CD4-positive, alpha-beta T cell treated with Interleukin-2 at 100 ng/mL for 4 hours (primary cell): ENCODE measurements around the gene LSM2.

Experiments used
- DNase-seq: peaks from one replicate; pipeline ENCODE4 v3.0.0-alpha.2; 2020; ENCODE audit warnings: low spot score

Gene LSM2

DNA sequence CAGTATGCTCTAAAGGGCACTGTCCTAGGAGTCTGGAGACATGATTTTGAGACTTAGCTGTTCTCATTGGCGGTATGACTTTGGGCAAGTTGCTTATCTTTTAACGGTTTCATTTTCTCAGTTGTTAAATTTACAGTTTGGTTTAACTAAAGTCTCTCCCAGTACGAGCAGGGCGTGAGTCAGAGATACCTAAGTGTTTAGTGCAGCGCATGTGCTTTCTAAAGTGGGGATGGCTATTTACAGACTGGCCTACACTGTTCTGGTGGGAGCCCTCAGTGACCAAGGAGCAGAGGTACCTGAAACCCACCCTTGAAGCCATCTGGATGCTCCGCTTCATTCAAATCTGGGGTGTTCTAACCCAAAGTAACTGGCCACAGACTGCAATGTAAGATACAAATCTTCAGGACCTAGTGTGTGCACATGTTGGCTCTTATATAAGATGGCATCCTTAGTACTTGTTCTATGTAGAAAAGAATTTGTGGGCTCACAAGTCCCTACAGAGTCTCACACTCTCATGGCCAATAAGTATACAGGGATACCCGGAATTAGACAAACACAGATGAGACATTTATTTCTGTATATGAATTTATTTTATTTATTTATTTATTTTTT lies 56.2 kb downstream of the LSM2 start:
- DNase-seq = no peak

DNA sequence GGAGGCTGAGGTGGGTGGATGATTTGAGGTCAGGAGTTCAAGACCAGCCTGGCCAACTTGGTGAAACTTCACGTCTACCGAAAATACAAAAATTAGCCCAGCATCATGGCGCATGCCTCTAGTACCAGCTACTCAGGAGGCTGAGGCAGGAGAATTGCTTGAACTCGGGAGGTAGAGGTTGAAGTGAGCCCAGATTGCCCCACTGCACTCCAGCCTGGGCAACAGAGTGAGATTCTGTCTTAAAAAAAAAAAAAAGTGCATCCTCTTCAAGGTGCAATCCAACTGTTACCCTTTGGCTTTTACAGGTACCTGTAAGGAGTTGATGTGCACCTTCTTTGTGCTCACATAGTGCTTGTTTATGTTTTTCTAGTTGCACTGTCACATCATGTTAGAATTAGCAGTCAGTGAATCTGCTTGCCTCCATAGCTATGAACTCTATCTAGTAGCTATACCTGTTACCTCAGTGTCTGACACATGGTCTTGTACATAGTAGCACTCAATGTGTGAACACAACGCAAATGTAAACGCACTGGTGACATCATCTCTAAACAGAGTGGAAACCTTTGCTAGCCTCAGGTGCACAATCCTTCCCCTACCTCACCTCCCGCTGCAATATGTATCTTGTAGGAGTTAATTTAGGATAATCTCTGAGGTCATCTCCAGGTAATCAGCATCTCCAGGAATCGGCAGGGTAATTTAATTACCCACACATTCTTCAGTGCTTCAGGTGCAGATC lies 57.3 kb downstream of the LSM2 start:
- DNase-seq = no peak
